HG03025 (cell line): Measurements from ENCODE around the gene CCL27.
"Not testable (repeated sequence)": the region's sequence is repeated elsewhere in the genome, so short reads cannot be mapped to it uniquely, and the experiment has no call there.

Experiments used
- ATAC-seq: cut with Tn5 transposase; IDR thresholded peaks from one replicate; pipeline ENCODE4 v1.9.1; 2021; ENCODE audit warnings: mild to moderate bottlenecking, moderate library complexity; ENCODE audit not compliant: unreplicated experiment, low FRiP score

The CCL27 gene

GRCh38 chr9:34651876-34652601 lies 10.4 kb downstream of the CCL27 start, which contains the start of gene IL11RA:
Gene IL11RA, plus strand, starts transcription at chr9:34652185. Its CDS starts 3,033 bp downstream, at chr9:34655218.
- ATAC-seq, result no peak

GRCh38 chr9:34651321-34651720 lies 11.1 kb downstream of the CCL27 start:
- ATAC-seq, result no peak

GRCh38 chr9:34650816-34651215 lies 11.6 kb downstream of the CCL27 start:
- ATAC-seq, result no peak

- ATAC-seq, result no peak
Measured at GRCh38 chr9:34648673-34649072, 13.8 kb downstream of the CCL27 start.

GRCh38 chr9:34647651-34648050 lies 14.8 kb downstream of the CCL27 start:
- ATAC-seq, result no peak

- no peak for ATAC-seq
Measured at GRCh38 chr9:34647084-34647403, 15.4 kb downstream of the CCL27 start.

GRCh38 chr9:34646211-34647083 lies 16.0 kb downstream of the CCL27 start, which contains the start of gene GALT:
Gene GALT, plus strand, starts transcription at chr9:34646675. Its CDS starts 30 bp downstream, at chr9:34646705.
- ATAC-seq, result peak; percentile 81

- ATAC-seq, result no peak
Measured at GRCh38 chr9:34644766-34645314, 17.6 kb downstream of the CCL27 start.

GRCh38 chr9:34642679-34643078 lies 19.8 kb downstream of the CCL27 start:
- ATAC-seq, result no peak

- ATAC-seq, result not testable (repeated sequence)
Measured at GRCh38 chr9:34639322-34639721, 23.1 kb downstream of the CCL27 start.

- ATAC-seq, result no peak
Measured at GRCh38 chr9:34638138-34638445, 24.4 kb downstream of the CCL27 start.

- peak; percentile 81 for ATAC-seq
Measured at GRCh38 chr9:34637356-34638137, 24.9 kb downstream of the CCL27 start, which contains the start of gene SIGMAR1. Gene SIGMAR1, minus strand, starts transcription at chr9:34637787. Its CDS starts 90 bp downstream, at chr9:34637697.

GRCh38 chr9:34636791-34637355 lies 25.6 kb downstream of the CCL27 start:
- ATAC-seq, result peak; percentile 23

GRCh38 chr9:34635556-34635955 lies 26.9 kb downstream of the CCL27 start:
- ATAC-seq, result no peak

GRCh38 chr9:34634551-34635248 lies 27.8 kb downstream of the CCL27 start:
- no peak for ATAC-seq

- no peak for ATAC-seq
Measured at GRCh38 chr9:34633851-34634550, 28.5 kb downstream of the CCL27 start.

- ATAC-seq, result no peak
Measured at GRCh38 chr9:34633166-34633565, 29.3 kb downstream of the CCL27 start.

- ATAC-seq, result no peak
Measured at GRCh38 chr9:34630402-34631154, 31.9 kb downstream of the CCL27 start.

- ATAC-seq, result no peak
Measured at GRCh38 chr9:34629491-34629808, 33.0 kb downstream of the CCL27 start.
